UCSD-AML1 (cell line): ENCODE measurements around the gene COPS7B.
A peak's percentile ranks its signal among the peaks of the same experiment; 100 is the strongest.
"Not testable (repeated sequence)": the region's sequence is repeated elsewhere in the genome, so short reads cannot be mapped to it uniquely, and the experiment has no call there.

ENCODE experiments used
- DNase-seq: peaks from one replicate; lab custom pipeline; 2025; ENCODE audit not compliant: unreplicated experiment; lab: John Stamatoyannopoulos, UW

Gene COPS7B

GRCh38 chr2:231786177-231786916, at the start of gene COPS7B:
Gene COPS7B (plus strand): TSS chr2:231786445. CDS start chr2:231788571, 2,126 bp downstream.
- DNase-seq: peak; percentile 89

DNA sequence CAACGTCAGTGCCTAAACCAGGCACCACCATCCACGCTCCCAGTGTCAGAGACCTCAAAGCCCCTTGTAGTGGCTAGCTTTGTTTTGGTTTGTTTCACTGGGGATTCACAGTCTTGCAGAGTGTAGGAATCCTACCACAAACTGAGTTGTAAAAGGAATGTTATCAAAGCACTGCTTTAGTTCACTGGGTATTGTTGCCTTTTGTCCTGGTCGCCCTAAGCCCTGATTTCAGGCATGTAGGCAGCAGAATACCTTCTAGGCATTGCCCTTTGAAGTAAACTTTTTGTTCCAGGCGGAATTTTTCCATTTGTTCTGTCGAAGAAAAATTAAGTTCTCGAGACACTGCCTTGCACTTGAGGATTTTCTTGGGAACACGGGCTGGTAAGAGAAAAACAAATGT, 48.5 kb upstream of the COPS7B start:
- no peak for DNase-seq

GRCh38 chr2:231743376-231744116, 42.7 kb upstream of the COPS7B start:
- DNase-seq: no peak

DNA sequence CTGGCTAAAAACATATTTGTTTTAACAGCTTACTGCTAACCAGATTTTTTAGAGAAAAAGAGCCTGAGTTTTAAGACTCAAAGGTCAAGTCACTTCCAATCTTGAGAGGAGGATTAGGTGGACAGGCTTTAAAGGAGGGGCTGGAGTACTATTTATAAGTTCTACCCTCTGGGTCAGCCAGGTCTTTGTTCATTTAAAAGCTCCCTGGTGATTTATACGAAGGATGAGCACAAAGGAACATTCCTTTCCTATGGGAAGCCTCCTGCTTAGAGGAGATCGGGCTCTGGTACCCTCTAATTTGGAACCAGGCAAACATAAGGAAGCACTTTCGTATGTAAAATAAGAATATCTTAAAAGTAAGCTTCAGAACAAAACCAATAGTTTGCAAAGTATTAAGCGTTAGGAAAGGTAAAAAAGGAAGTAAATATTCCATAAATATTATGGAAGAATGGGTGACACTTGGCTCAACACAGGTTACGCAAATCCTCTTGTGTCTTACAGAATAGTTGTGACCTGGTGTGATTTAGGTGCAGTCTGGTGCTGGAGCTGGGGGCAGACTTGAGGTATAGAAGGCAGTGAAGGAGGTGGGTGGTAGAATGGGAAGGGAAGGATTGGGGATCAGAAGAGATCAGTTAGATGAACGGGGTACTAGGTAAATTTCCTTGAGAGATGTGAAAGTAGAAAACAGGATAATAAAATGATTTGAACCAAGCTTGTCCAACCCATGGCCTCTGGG, 40.8 kb upstream of the COPS7B start:
- no peak for DNase-seq

- DNase-seq: not testable (repeated sequence)
These were observed 37.9 kb upstream of the COPS7B start for GRCh38 chr2:231748153-231748896.

GRCh38 chr2:231749016-231749415, 37.2 kb upstream of the COPS7B start:
- DNase-seq: not testable (repeated sequence)

GRCh38 chr2:231751042-231751815, 35.0 kb upstream of the COPS7B start:
- no peak for DNase-seq

GRCh38 chr2:231752061-231752460, 34.2 kb upstream of the COPS7B start:
- no peak for DNase-seq

GRCh38 chr2:231761735-231762134, 24.5 kb upstream of the COPS7B start:
- no peak for DNase-seq

DNA sequence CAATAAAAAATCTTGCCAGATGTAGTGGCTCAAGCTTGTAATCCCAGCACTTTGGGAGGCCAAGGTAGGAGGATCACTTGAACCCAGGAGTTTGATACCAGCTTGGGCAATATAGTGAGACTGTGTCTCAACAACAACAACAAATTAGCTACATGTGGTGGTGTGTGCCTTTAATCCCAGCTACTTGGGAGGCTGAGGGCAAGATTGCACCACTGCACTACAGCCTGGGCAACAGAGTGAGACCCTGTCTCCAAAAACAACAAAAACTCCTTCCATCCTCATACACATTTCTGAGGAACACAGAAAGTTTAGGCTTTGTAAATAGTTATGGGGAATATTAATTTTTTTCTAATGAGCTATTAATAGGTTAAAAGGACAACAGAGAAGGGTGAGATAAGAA, 22.1 kb upstream of the COPS7B start:
- no peak for DNase-seq

GRCh38 chr2:231764760-231765159, 21.5 kb upstream of the COPS7B start:
- DNase-seq: no peak

DNA sequence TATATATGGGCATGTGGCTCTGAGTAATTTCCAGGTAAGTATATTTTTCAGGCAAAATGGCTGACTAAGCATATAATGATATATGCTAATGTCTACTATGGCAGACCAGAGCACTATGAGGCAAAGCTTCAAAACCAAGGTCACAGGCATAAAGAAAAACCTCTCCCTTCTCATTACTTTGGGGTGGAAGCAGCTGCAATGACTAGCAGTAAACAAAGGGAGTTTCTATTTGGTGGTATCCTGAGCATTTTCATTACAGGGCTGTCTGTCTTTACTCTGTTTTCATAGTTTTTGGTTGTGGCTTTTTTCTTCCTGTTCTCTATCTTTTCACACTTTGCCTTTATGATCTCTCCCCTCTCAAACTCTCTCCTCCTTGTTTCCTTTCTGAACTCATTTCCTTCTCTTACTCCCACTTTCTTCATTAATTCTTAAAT, 20.7 kb upstream of the COPS7B start:
- no peak for DNase-seq

DNA sequence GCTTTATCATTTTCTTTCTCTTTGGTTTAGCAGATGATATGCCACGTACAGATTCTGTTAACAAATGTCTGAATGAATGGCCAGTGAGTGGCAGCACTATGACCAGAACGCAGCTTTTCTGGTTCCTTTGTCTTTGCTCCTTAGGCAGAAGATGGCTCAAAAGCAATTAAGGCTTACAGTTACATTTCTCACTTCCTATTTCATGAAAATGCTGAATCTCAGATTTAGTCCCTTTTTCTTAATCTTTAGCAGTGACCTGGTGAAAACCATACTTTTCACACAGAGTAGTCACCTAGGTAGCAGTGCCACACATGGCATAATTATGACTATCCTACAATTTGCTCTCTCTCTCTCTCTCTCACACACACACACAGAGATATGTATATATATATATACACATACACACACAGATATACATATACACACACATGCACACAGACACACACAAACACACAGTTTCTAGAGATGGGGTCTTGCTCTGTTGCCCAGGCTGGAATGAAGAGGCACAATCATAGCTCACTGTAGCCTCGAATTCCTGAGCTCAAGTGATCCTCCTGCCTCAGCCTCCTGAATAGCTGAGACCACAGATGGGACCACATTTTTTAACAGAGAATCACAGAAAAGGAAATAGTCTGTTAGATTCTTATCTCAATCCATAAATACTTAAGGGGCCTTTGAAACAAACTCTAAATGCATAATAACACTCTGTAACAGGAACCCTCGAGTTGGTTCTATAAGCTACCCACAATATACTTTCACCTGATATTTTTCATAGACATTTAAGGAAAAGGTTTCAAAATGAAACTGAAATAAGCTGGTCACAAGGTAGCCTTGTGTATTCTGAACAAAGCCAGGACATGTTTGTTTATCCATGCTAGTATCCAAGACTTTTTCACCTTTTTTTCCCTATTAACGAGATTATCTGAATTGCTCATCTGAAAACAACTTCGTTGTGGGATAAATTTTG, 16.8 kb upstream of the COPS7B start:
- DNase-seq: no peak

DNA sequence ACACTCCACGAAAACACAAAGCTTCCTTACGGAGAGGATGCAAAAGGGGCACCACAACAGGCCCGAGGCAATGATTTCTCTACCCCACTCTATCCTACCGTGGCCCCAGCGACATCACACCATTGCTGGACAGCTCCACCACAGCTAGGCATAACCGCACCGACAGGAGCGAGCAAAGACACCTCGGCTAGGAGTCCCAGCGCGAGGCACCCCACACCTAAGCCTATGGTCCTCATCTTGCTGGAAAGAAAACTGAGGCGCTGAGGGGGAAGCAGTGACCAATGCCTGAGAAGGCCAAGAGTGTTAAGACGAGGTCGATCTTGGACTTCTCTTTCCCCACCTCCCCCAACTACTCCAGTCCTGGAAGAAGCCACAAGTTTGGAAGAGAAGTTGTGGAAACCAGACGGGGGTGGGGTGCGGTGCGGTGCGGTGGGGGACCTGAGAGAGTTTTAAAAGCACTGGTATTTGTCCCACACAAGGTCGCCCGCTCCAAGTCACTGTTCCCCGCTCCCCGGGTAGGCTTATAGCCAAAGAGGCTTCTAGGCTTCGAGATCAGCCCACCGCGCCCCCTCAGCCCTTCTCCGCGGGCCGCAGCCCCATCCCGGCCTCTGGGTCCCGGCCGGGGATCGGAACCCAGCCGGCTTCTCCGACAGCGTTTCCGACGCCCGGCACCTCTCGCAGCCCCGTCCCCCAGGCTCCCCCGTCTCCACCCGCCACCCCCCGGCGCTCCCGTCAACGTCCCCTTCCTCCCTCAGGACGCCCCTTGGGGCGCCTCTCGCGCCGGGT, 5.9 kb upstream of the COPS7B start:
- no peak for DNase-seq

- peak; percentile 97 for DNase-seq
These were observed 5.1 kb upstream of the COPS7B start, which contains the start of gene PDE6D for GRCh38 chr2:231780909-231781797. Gene PDE6D (minus strand): TSS chr2:231781282. CDS start chr2:231781114, 168 bp downstream.

GRCh38 chr2:231781798-231782726, 4.2 kb upstream of the COPS7B start:
- DNase-seq: no peak
